ENCODE data around the gene POLR1A. TPM values are rescaled to one million over a fixed set of nuclear protein-coding genes. Genes with fewer than 3 reads are reported as not detected.

The POLR1A gene
- total RNA-seq, 1 donor = 17.4 TPM

DNA sequence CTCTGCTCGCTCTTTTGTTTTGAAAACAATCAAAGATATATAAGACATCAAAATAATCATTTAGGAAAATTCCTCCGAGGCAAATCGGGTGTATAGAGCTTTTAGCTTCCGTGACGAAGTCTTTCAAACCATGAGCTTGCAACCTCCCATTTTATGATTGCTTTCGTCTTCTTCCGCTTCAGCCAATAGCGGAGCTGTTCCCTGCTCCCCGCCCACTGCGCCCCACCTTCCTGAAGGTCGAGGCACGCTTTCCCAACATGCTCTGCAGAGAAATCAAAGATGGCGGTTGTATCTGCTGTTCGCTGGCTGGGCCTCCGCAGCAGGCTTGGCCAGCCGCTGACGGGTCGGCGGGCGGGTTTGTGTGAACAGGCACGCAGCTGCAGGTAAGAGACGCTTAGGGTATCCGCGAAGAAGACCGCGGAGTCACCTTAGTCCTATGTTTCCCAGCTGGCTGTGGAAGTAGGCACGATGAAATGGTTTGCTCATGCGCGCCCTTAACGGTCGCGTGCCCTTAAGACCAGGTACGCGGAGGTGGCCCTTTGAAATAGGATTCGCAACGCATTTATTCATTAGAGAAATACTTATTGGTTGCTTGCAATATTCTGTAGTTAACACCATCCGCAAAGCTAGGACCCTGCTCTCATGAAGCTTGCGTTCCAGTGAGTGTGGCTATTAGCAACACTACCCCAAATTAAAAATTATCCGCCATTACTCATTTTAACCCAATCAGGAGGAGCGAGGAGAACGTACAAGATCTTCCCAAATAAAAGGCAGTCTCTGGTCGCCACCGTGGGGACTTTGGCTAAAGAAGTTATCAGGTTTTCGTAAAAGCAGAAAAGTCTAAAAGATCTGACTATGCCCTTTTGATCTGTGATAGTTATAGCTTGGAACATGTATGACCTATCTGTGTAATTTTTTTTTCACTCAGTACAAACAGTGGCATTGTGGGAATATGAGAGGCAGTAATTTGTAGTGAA is 571 bp upstream of the POLR1A start, which contains the start of gene PTCD3:
Gene PTCD3, plus strand, starts transcription at position 267 of the 977 bp plus-strand sequence. Its CDS starts 13 bp downstream, at position 280.
- H2AFZ ChIP-seq (ENCODE audit: low read length) = peak within 1 kb of the TSS; percentile 91
- peak within 1 kb of the TSS; percentile 86 for H3K4me3 ChIP-seq (ENCODE audit: insufficient read depth, low read length)
- no peaks in the 10 kb centered on the region for H3K9me3 ChIP-seq (ENCODE audit: low read depth, low read length)
- peaks cover 18% of the 10 kb centered on the region for H3K4me1 ChIP-seq (ENCODE audit: insufficient read depth, low read length)
- TF ChIP-seq, protein P1, sequence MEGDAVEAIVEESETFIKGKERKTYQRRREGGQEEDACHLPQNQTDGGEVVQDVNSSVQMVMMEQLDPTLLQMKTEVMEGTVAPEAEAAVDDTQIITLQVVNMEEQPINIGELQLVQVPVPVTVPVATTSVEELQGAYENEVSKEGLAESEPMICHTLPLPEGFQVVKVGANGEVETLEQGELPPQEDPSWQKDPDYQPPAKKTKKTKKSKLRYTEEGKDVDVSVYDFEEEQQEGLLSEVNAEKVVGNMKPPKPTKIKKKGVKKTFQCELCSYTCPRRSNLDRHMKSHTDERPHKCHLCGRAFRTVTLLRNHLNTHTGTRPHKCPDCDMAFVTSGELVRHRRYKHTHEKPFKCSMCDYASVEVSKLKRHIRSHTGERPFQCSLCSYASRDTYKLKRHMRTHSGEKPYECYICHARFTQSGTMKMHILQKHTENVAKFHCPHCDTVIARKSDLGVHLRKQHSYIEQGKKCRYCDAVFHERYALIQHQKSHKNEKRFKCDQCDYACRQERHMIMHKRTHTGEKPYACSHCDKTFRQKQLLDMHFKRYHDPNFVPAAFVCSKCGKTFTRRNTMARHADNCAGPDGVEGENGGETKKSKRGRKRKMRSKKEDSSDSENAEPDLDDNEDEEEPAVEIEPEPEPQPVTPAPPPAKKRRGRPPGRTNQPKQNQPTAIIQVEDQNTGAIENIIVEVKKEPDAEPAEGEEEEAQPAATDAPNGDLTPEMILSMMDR (IDR thresholded peaks at IDR 0.05; ENCODE audit: extremely low read depth, low read depth, low read length) = no peak
- peaks cover 17% of the 10 kb centered on the region for H3K36me3 ChIP-seq (ENCODE audit: insufficient read depth, low read length)
- peaks cover 89% of the 10 kb centered on the region for H3K79me2 ChIP-seq (ENCODE audit: insufficient read depth, low read length)
- H3K27ac ChIP-seq (ENCODE audit: low read depth, low read length) = peak within 1 kb of the TSS; percentile 95
- peak within 1 kb of the TSS; percentile 91 for H3K4me2 ChIP-seq (ENCODE audit: insufficient read depth, low read length)
- H3K27me3 ChIP-seq (ENCODE audit: insufficient read depth, low read length) = no peaks in the 10 kb centered on the region
- DNase-seq (ENCODE audit: insufficient read length, low spot score, missing footprints) = peak; percentile 95
- peaks cover 2% of the 10 kb centered on the region for H4K20me1 ChIP-seq (ENCODE audit: insufficient read depth, low read length)

DNA sequence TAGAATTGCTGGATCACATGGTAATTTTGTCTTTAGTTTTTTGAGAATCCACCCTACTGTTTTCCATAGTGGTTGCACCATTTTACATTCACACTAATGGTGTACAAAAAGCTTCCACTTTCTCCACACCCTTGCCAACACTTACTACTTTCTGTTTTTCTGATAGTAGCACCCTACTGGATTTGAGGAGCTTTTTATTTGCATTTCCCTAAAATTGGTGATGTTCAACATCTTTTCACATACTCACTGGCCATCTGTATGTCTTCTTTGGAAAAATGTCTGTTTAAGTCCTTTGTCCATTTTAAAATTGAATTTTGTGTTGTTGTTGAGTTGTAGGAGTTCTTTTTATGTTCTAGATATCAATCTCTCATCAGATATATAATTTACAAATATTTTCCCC is 3.5 kb downstream of the POLR1A start:
- H3K4me1 ChIP-seq (ENCODE audit: insufficient read depth, low read length) = peaks cover 10% of the 10 kb centered on the region
- H3K36me3 ChIP-seq (ENCODE audit: insufficient read depth, low read length) = peaks cover 27% of the 10 kb centered on the region
- H3K27me3 ChIP-seq (ENCODE audit: insufficient read depth, low read length) = no peaks in the 10 kb centered on the region
- no peak overlapping the region for H3K27ac ChIP-seq (ENCODE audit: low read depth, low read length)
- TF ChIP-seq, protein P1 (IDR thresholded peaks at IDR 0.05; ENCODE audit: extremely low read depth, low read depth, low read length) = no peak
- H3K4me2 ChIP-seq (ENCODE audit: insufficient read depth, low read length) = no peak overlapping the region
- peaks cover 2% of the 10 kb centered on the region for H4K20me1 ChIP-seq (ENCODE audit: insufficient read depth, low read length)
- DNase-seq (ENCODE audit: insufficient read length, low spot score, missing footprints) = no peak
- H3K9me3 ChIP-seq (ENCODE audit: low read depth, low read length) = no peaks in the 10 kb centered on the region
- H3K4me3 ChIP-seq (ENCODE audit: insufficient read depth, low read length) = no peak overlapping the region
- peaks cover 77% of the 10 kb centered on the region for H3K79me2 ChIP-seq (ENCODE audit: insufficient read depth, low read length)
- H2AFZ ChIP-seq (ENCODE audit: low read length) = no peak overlapping the region

DNA sequence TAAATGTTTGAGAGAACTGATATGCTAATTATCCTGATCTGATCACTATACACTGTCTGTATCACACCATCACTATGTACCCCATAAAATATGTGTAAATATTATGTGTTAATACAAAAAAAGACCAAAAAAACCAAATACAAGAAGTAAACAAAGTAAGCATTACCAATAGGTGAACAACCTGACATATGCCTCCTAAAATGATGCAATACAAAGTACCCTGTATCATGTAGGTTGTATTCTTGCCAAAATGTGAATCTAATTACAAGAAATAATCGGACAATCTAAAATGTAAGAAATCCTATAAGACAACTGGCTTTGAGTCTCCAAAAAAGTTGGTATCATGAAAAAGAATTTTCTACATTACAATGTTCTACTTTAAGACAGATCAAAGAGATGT is 7.8 kb downstream of the POLR1A start:
- no peak for DNase-seq (ENCODE audit: insufficient read length, low spot score, missing footprints)
- peaks cover 50% of the 10 kb centered on the region for H3K36me3 ChIP-seq (ENCODE audit: insufficient read depth, low read length)
- no peak overlapping the region for H3K4me2 ChIP-seq (ENCODE audit: insufficient read depth, low read length)
- no peak overlapping the region for H3K4me3 ChIP-seq (ENCODE audit: insufficient read depth, low read length)
- H3K79me2 ChIP-seq (ENCODE audit: insufficient read depth, low read length) = peaks cover 63% of the 10 kb centered on the region
- no peaks in the 10 kb centered on the region for H3K4me1 ChIP-seq (ENCODE audit: insufficient read depth, low read length)
- TF ChIP-seq, protein P1 (IDR thresholded peaks at IDR 0.05; ENCODE audit: extremely low read depth, low read depth, low read length) = no peak
- H4K20me1 ChIP-seq (ENCODE audit: insufficient read depth, low read length) = no peaks in the 10 kb centered on the region
- H3K9me3 ChIP-seq (ENCODE audit: low read depth, low read length) = no peaks in the 10 kb centered on the region
- no peak overlapping the region for H3K27ac ChIP-seq (ENCODE audit: low read depth, low read length)
- no peaks in the 10 kb centered on the region for H3K27me3 ChIP-seq (ENCODE audit: insufficient read depth, low read length)
- H2AFZ ChIP-seq (ENCODE audit: low read length) = no peak overlapping the region
